SJSA1 (cell line): Measurements from ENCODE around the gene EML4. TPM values are rescaled to one million over a fixed set of nuclear protein-coding genes. Genes with fewer than 3 reads are reported as not detected.

Experiments used
- DNase-seq, 2 experiments: peaks; one replicate each; pipeline ENCODE4 v3.0.0-alpha.2; 2015 to 2020; ENCODE audit warnings: low spot score in 2 of 2, low read depth in 1 of 2
- H3K27ac ChIP-seq: fragments of 250-450 bp; sonication (Bioruptor Pico); 2 replicates; pipeline ENCODE4 v1.5.1; 2020; ENCODE audit warnings: mild to moderate bottlenecking, moderate library complexity
- H3K27me3 ChIP-seq: fragments of 250-450 bp; sonication (Bioruptor Pico); replicated peaks from 2 replicates; pipeline ENCODE4 v1.5.1; 2020; ENCODE audit warnings: mild to moderate bottlenecking, moderate library complexity
- H3K36me3 ChIP-seq: fragments of 250-450 bp; sonication (Bioruptor Pico); 2 replicates; pipeline ENCODE4 v1.5.1; 2020; ENCODE audit warnings: mild to moderate bottlenecking
- H3K4me1 ChIP-seq: fragments of 250-450 bp; sonication (Bioruptor Pico); replicated peaks from 2 replicates; pipeline ENCODE4 v1.6.1; 2021; ENCODE audit warnings: mild to moderate bottlenecking
- H3K4me3 ChIP-seq: fragments of 250-450 bp; sonication (Bioruptor Pico); 2 replicates; pipeline ENCODE4 v1.5.1; 2020; ENCODE audit warnings: mild to moderate bottlenecking
- H3K9me3 ChIP-seq: fragments of 250-450 bp; sonication (Bioruptor Pico); replicated peaks from 2 replicates; pipeline ENCODE4 v1.5.1; 2020; ENCODE audit warnings: mild to moderate bottlenecking
- total RNA-seq: library from RNA; depleted of rRNA; stranded (reverse); fragments of >200 nt; shearing (Covaris generic); gene quantifications from 2 replicates; pipeline ENCODE4 v1.2.3, GENCODE V29; 2014

Gene EML4
- total RNA-seq, 1 experiment from 2014 or later, result 78.5 TPM

DNA sequence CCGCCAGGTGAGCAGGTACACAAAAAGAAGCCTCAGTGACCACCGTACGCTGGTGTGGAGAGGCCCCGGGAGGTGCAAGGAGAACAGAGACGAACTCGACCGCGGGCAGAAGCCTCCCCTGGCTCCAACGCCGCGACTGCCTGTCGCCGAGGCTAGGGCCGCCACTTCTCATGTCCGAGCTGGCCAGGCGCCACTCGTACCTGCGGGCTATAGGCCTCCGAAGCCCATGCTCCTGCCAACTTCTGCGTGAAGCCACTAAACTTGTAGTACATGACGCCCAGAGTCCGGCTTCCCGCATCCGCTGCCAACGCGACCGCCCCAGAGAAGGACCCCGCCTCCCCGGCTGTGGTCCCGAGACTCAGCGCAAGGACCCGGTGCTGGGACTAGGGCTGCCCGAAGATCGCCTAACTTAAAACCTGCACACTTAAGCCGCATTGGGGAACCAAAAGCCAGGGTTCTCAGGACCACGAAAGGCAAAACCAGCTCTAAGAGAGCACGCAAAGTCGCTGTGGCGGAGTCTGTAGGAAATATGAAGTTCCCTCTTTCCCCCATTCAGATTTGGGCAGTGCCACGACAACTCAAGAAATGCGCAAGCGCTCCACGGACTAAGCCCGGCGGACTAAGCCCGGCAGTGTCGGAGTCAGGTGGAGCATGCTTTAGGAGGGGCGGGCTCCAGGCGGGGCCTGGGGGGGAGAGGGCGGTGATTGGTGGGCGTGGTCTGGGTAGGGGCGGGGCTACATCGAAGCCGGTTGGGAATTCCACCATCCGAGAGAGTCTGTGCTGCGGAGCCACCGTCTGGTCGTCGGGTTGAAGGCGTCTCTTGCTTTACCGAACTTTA is 192.0 kb downstream of the EML4 start, which contains the start of gene COX7A2L:
COX7A2L (minus strand) TSS at position 328 of the 838 bp plus-strand sequence; CDS start at position 272, 56 bp downstream.
- H3K27ac ChIP-seq, result peak within 1 kb of the TSS; percentile 86
- peak; percentile 98 to 99 for DNase-seq
- peaks cover 4% of the 10 kb centered on the region; the same call in 1 of the 2 replicates for H3K36me3 ChIP-seq
- H3K4me3 ChIP-seq, result peak within 1 kb of the TSS; percentile 77
- no peaks in the 10 kb centered on the region for H3K27me3 ChIP-seq
- H3K4me1 ChIP-seq, result peaks cover 9% of the 10 kb centered on the region
- H3K9me3 ChIP-seq, result no peaks in the 10 kb centered on the region

DNA sequence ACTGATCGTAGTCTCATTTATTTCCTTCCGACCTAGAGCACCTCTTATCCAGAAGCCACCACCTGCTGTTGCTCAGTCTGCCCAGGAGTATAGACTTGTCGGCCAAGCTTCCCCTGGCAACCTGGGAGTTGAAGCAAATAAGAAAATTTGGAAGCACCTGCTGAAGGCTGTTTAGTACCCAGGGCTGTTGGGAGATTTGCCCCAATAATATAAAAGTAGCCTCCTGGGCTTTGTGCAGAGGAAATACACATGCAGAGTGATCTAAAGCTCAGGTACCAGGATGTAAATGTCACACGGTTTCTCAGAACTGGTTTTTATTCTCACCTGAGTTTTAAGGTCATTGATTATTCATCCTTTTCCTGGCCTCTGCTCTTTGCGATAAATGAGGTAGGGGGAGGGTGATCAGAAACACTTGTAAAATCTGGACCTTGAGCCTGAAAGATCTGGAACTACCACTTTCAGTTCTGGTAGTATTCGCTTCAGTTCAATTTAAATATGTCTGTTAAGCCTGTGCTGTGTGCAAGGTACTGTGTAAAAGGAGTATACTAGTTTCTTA is 192.7 kb downstream of the EML4 start:
- Histone ChIP-seq H3K36me3 (peaks cover 4% of the 10 kb centered on the region; the same call in 1 of the 2 replicates), H3K27ac (no peak overlapping the region)

DNA sequence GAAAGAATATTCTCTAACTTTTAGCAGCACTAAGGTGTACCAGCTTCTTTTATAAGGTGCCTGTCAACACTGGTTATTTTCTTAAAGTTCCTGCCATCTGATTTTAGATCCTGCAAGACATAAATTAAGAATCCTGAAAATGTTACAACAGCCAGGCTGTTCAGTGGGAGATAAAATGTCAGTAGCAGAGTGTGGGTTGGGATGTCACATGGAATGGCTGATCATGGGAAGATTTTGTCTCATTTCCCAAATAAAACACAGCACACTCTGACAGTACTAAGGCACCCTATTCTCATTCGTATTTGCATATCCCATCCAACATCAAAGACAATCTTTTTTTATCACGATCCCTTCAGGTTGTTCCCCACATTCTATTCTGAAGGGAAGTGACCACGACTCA is 194.3 kb downstream of the EML4 start:
- H3K27ac ChIP-seq, result no peak overlapping the region
- no peaks in the 10 kb centered on the region for H3K27me3 ChIP-seq
- no peaks in the 10 kb centered on the region for H3K9me3 ChIP-seq
- H3K4me1 ChIP-seq, result peaks cover 10% of the 10 kb centered on the region
- no peak for DNase-seq
- H3K4me3 ChIP-seq, result no peak overlapping the region
- H3K36me3 ChIP-seq, result peaks cover 4% of the 10 kb centered on the region; the same call in 1 of the 2 replicates

More for the DNA sequence above, 192.7 kb downstream of the EML4 start:
- no peaks in the 10 kb centered on the region for H3K27me3 ChIP-seq
- H3K9me3 ChIP-seq, result no peaks in the 10 kb centered on the region
- DNase-seq, result no peak
- H3K4me1 ChIP-seq, result peaks cover 9% of the 10 kb centered on the region
- peak overlapping the region; percentile 77; the same call in 1 of the 2 replicates for H3K4me3 ChIP-seq

DNA sequence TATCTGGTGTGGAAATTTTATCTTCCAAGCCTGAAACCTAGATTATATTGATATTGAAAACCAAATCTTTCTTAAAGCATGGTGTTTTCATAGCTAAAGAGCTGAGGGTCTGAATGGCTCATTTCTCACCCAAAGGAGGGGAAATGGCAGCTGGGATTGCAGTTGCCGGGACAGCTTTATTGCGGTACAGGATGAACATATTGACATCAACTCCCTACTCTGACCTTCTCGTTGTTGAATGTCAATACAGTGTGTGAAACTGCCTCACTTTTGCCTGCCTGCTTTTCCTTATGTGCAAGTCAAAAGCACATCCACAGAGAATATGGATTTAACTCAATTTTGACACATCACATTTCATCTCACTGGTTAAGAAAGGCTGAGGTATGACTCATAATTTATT is 195.5 kb downstream of the EML4 start:
- Histone ChIP-seq H3K36me3 (peaks cover 4% of the 10 kb centered on the region; the same call in 1 of the 2 replicates), H3K4me1 (peaks cover 13% of the 10 kb centered on the region), H3K4me3 (no peak overlapping the region), H3K9me3 (no peaks in the 10 kb centered on the region), H3K27me3 (no peaks in the 10 kb centered on the region), H3K27ac (no peak overlapping the region)
- DNase-seq, result no peak

DNA sequence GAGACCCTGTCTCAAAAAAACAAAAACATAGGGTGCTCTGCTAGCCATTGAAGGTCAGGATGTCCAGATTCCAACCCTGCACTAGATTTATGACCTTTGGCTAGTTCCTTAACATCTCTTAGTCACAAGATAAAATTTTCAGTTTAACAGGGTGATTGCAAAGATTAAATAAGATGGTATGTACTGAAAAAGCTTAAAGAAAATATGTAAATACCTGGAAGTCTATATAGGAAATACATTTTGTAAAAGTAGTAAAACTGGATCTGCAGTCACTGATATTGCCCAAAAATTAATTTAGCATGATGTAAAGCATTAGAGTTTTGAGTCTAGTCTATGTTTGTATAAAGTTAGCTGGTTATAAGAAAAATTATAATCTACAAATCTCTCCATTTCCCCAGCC is 197.3 kb downstream of the EML4 start:
- no peaks in the 10 kb centered on the region for H3K27me3 ChIP-seq
- no peaks in the 10 kb centered on the region for H3K9me3 ChIP-seq
- peaks cover 13% of the 10 kb centered on the region for H3K4me1 ChIP-seq
- H3K27ac ChIP-seq, result no peak overlapping the region
- H3K36me3 ChIP-seq, result no peaks in the 10 kb centered on the region
- no peak for DNase-seq
- no peak overlapping the region for H3K4me3 ChIP-seq

DNA sequence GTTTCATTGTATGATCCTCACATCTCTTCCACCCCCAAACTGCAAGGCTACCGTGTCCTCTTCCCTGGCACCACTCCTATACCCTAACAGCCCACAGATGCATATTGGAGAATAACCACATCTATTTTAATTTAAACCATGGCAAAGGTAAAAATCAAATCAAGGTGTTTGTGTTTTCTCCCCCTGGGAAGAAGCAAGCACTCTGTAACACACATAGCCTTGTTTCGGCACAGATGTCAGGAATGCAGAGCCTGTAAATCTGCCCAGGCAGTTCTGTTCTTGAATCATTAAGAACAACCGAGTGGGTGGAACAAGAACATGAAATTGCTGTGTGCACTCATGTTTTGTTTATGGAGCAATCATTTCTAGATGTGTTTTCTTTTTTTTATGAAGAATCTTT is 198.7 kb downstream of the EML4 start:
- Histone ChIP-seq H3K27ac (no peak overlapping the region), H3K4me3 (no peak overlapping the region), H3K9me3 (no peaks in the 10 kb centered on the region), H3K4me1 (peaks cover 10% of the 10 kb centered on the region), H3K36me3 (no peaks in the 10 kb centered on the region), H3K27me3 (no peaks in the 10 kb centered on the region)
- DNase-seq, result no peak

DNA sequence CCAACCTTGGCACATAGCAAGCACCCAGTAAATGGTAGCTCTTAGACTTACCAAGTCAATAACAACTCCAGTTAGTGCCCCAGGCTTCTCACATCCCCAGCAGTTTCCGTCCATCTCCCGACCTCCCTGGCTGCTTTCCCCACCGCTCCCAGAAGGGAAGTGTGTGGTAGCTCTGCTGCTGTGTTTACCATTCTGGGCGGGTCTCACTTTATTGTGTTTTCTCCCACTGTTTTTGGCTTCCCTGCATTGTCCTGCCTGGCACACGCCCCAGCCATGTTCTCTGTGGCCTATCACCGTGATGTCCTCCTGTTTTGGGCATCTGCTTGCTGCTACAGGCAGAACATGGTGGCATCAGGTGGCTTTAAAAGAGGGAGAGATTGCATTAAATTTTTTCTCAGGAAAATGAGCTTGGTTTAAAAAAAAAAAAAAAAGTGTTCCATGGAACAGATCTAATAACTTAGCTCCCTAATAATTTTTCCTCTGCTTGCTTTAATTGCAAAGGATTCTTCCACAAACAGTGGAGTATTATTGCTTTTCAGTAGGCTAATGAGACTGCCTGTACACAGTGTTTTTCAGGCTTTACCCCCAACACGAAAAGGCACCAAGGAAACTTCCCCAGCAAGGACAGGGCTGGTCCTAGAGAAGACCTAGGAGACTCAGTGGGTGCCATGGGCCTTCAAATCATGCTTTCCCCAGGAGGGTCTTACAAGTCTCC is 199.8 kb downstream of the EML4 start:
- H3K9me3 ChIP-seq, result no peaks in the 10 kb centered on the region
- H3K4me1 ChIP-seq, result peaks cover 10% of the 10 kb centered on the region
- no peak overlapping the region for H3K27ac ChIP-seq
- H3K4me3 ChIP-seq, result no peak overlapping the region
- peak; percentile 46 to 53 for DNase-seq
- H3K36me3 ChIP-seq, result no peaks in the 10 kb centered on the region
- no peaks in the 10 kb centered on the region for H3K27me3 ChIP-seq

DNA sequence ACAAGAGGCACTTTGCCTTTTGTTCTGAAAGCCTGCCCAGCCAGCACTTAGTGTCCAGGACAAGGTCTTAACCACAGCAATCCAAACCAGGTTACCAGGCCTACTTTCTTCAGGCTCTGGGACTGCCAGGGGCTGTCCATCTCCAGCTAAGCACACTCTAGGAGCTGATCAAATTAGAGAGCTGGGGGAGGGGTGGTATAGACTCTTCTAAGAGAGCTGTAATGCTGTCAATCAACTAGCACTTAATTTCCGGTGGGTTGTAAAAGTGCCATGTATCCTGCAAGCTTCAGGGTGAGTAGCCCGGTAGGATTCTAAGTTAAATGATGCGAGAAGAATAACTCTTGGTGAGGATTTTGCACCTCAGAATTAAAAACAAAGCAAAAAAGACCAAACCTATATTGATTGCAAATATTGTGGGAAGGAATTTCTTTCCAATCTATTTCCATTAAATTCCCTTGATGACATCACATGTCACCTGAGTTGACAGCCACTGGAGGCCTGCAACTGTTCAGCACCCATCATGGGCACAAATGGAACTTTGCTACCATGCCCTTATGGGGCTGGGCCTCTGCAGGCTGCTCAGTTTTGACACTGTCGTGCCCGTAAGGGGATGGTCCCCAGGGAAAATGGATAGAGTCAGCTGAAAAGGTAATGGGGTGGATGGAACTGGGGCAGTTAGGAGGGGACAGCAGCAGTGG is 200.5 kb downstream of the EML4 start:
- no peak overlapping the region for H3K4me3 ChIP-seq
- H3K27ac ChIP-seq, result no peak overlapping the region
- H3K9me3 ChIP-seq, result no peaks in the 10 kb centered on the region
- H3K27me3 ChIP-seq, result no peaks in the 10 kb centered on the region
- no peak for DNase-seq
- H3K4me1 ChIP-seq, result peaks cover 10% of the 10 kb centered on the region
- H3K36me3 ChIP-seq, result no peaks in the 10 kb centered on the region

DNA sequence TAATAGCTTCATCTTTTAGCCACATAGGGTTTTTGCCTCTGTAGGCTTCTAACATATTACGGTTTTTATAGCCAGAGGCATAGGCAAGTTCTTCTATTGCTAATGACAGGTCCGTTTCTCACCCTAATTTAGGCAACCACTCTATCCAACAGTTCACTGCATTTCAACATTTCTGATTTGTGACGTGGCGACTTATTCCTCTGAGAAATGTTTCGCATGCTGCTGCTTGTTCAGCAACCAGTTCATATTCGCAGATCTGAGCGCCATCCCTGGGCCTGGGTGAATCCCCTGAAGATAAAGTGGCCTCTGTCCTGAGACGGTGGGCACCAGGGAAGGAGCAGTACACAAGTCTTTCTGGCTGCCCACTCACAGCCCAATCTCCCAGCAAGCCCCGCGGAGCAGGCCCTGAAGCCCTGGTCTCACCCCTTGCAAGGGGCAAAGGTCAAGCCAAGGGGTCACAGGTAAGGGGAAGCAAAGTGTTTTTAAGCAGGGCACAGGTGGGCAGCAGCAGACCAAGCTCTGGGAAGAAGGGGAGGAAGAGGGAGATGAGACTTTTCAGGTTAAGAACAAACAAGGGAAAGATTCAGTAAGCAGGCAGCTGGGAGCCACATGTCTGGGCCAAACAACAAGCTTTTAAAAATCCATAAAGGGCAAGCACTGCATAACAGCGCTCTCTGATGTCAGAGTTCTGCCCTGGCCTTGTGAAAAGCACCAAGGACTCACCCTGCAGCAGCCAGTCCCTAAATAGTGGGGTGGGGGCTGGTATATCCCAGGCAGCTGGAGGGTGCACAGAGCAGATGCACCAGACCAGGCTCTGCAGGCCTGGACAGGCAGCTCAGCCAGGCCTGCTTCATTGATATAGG is 202.7 kb downstream of the EML4 start:
- Histone ChIP-seq H3K36me3 (no peaks in the 10 kb centered on the region), H3K4me1 (peaks cover 10% of the 10 kb centered on the region), H3K9me3 (no peaks in the 10 kb centered on the region), H3K4me3 (no peak overlapping the region), H3K27ac (no peak overlapping the region), H3K27me3 (no peaks in the 10 kb centered on the region)
- DNase-seq, result no peak

DNA sequence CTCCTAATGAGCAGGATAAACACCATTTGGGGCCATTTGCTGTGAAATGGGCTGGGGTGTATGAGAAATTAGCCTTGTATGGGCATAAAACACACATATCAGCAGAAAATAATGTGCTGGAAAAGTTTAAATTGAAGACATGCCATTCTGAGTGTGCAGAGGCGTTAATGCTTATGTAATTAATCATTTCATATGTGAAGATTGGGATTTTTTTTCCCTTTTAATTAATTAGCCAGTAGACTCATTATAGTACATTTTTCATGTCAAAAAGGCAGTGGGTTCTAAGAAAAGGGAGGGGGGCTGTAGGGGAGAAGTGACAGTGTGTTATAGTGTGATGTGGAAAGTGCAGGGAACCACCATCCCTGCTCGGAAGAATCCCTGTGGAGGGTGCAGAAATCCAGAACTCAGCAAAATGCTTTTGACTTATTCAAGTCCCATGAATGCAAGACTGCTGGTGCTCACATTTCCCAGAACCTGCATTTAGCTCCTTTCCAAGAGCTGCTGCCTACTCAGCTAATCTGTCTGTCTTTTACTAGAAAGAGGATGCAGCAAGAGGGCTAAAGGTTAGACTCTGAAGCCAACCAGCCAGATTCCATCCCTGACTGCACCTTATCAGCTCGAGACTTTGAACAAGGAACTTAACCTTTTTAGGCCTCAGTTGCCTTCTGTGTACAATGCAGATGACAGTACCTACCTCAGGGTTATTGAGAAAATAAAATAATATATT is 203.5 kb downstream of the EML4 start:
- Histone ChIP-seq H3K4me3 (no peak overlapping the region), H3K36me3 (no peaks in the 10 kb centered on the region), H3K9me3 (no peaks in the 10 kb centered on the region), H3K27ac (no peak overlapping the region), H3K4me1 (peaks cover 10% of the 10 kb centered on the region), H3K27me3 (no peaks in the 10 kb centered on the region)
- no peak for DNase-seq

DNA sequence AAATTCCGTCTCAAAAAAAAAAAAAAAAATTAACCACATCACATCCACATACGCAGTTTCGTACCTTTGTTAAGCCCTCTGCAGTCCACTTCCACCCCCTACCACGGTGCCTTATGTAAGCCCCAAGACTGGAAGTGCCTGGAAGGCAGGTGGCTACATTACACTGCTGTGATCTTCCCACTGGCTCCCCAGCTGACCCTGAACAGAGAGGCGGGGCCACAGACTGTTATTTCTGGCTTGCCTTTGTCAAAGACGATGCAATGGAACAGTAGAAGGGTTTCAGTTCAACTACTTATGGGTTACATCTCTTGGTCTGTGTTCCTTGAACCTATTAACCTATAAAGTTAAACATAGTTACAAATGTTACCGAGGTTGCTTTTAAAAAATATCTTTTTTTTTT is 207.6 kb downstream of the EML4 start:
- Histone ChIP-seq H3K9me3 (no peaks in the 10 kb centered on the region), H3K27me3 (no peaks in the 10 kb centered on the region), H3K4me1 (no peaks in the 10 kb centered on the region), H3K4me3 (no peak overlapping the region), H3K36me3 (no peaks in the 10 kb centered on the region), H3K27ac (no peak overlapping the region)
- no peak for DNase-seq

DNA sequence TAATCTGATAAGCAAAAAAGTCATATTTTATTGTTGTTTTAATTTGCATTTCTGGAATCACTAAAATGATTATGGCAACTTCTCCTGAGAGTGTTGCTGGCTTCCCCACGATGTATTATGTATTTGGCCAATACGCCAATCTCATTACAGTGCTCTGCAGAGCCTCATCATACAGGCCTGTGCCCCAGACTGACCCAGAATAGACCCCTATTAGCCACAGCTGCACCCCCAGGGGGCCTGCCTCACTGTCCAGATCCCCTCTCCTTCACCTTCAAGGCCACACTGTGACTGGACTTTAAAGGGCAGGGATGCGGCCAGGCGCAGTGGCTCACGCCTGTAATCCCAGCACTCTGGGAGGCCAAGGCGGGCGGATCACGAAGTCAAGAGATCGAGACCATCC is 209.3 kb downstream of the EML4 start:
- no peaks in the 10 kb centered on the region for H3K27me3 ChIP-seq
- no peaks in the 10 kb centered on the region for H3K36me3 ChIP-seq
- H3K4me1 ChIP-seq, result peaks cover 8% of the 10 kb centered on the region
- no peaks in the 10 kb centered on the region for H3K9me3 ChIP-seq
- H3K4me3 ChIP-seq, result no peak overlapping the region
- H3K27ac ChIP-seq, result no peak overlapping the region
- DNase-seq, result no peak
